Femur (tissue), 1 donor: ENCODE measurements around the gene PCTP.

Experiments used
- DNase-seq: peaks from one replicate; pipeline ENCODE4 v3.0.0-alpha.2; 2017

Gene PCTP

GRCh38 chr17:55728361-55728760 is 22.5 kb upstream of the PCTP start:
- DNase-seq = no peak

GRCh38 chr17:55728833-55729232 is 22.0 kb upstream of the PCTP start:
- DNase-seq = no peak

GRCh38 chr17:55729484-55729883 is 21.4 kb upstream of the PCTP start:
- DNase-seq = no peak

- DNase-seq = no peak
Observed at GRCh38 chr17:55730380-55730779, 20.5 kb upstream of the PCTP start.

- no peak for DNase-seq
Observed at GRCh38 chr17:55730808-55731207, 20.0 kb upstream of the PCTP start.

- peak; percentile 59 for DNase-seq
Observed at GRCh38 chr17:55731586-55732250, 19.1 kb upstream of the PCTP start.

- DNase-seq = no peak
Observed at GRCh38 chr17:55734128-55734781, 16.6 kb upstream of the PCTP start.

GRCh38 chr17:55735731-55736405 is 15.0 kb upstream of the PCTP start:
- DNase-seq = no peak

GRCh38 chr17:55737976-55738501 is 12.8 kb upstream of the PCTP start:
- DNase-seq = no peak

- DNase-seq = no peak
Observed at GRCh38 chr17:55740511-55741355, 10.1 kb upstream of the PCTP start.

GRCh38 chr17:55741356-55741700 is 9.5 kb upstream of the PCTP start:
- no peak for DNase-seq

- no peak for DNase-seq
Observed at GRCh38 chr17:55742272-55743102, 8.4 kb upstream of the PCTP start.

- DNase-seq = no peak
Observed at GRCh38 chr17:55743103-55743679, 7.7 kb upstream of the PCTP start.

GRCh38 chr17:55745258-55745657 is 5.6 kb upstream of the PCTP start:
- no peak for DNase-seq

GRCh38 chr17:55746466-55746865 is 4.4 kb upstream of the PCTP start:
- DNase-seq = no peak

- DNase-seq = no peak
Observed at GRCh38 chr17:55747209-55747608, 3.6 kb upstream of the PCTP start.

- DNase-seq = no peak
Observed at GRCh38 chr17:55748841-55749240, 2.0 kb upstream of the PCTP start.

- DNase-seq = no peak
Observed at GRCh38 chr17:55749985-55750384, 866 bp upstream of the PCTP start.

- DNase-seq = no peak
Observed at GRCh38 chr17:55751720-55752250, 934 bp downstream of the PCTP start.

GRCh38 chr17:55756689-55757088 is 5.8 kb downstream of the PCTP start:
- DNase-seq = no peak

- DNase-seq = no peak
Observed at GRCh38 chr17:55757659-55758058, 6.8 kb downstream of the PCTP start.

- DNase-seq = no peak
Observed at GRCh38 chr17:55758171-55758570, 7.3 kb downstream of the PCTP start.
